ENCODE results near the gene N4BP2.
"Not testable (repeated sequence)": the region's sequence is repeated elsewhere in the genome, so short reads cannot be mapped to it uniquely, and the experiment has no call there.

The N4BP2 gene

DNA sequence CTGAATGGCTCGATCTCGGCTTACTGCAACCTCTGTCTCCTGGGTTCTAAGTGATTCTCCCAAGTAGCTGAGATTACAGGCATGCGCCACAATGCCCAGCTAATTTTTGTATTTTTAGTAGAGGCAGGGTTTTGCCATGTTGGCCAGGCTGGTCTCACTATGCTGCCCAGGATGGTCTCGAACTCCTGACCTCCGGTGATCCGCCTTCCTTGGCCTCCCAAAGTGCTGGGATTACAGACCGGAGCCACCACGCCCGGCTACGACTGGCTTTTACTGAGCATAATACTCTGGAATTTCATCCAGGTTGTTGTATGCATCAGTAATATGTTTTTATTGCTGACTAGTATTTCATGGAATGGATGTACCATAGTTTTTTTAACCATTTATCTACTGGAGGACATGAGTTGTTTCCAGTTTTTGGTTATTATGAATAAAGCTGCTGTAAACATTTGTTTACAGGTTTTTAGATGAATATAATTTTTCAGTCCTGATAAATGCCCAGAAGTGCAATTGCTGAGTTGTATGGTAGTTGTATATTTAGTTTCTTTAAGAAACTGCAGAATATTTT lies 31.2 kb downstream of the N4BP2 start:
- FAIRE-seq (no peak), DNase-seq (ENCODE audit: insufficient read length, low spot score) (no peak)
- TF ChIP-seq, protein P1, sequence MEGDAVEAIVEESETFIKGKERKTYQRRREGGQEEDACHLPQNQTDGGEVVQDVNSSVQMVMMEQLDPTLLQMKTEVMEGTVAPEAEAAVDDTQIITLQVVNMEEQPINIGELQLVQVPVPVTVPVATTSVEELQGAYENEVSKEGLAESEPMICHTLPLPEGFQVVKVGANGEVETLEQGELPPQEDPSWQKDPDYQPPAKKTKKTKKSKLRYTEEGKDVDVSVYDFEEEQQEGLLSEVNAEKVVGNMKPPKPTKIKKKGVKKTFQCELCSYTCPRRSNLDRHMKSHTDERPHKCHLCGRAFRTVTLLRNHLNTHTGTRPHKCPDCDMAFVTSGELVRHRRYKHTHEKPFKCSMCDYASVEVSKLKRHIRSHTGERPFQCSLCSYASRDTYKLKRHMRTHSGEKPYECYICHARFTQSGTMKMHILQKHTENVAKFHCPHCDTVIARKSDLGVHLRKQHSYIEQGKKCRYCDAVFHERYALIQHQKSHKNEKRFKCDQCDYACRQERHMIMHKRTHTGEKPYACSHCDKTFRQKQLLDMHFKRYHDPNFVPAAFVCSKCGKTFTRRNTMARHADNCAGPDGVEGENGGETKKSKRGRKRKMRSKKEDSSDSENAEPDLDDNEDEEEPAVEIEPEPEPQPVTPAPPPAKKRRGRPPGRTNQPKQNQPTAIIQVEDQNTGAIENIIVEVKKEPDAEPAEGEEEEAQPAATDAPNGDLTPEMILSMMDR (IDR thresholded peaks at IDR 0.05; ENCODE audit: insufficient read depth, missing control alignments): no peak

DNA sequence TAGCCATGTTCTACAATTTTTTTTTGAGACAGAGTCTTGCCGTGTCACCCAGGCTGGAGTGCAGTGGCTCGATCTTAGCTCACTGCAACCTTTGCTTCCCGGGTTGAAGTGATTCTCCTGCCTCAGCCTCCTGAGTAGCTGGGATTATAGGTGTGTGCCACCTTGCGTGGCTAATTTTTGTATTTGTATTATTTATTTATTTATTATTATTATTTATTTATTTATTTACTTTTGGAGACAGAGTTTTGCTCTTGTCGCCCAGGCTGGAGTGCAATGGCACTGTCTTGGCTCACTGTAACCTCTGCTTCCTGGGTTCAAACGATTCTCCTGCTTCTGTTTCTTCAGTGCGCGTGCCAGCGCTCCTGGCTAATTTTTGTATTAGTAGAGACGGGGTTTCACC lies 36.8 kb downstream of the N4BP2 start:
- DNase-seq (ENCODE audit: insufficient read length, low spot score); FAIRE-seq: not testable (repeated sequence)

DNA sequence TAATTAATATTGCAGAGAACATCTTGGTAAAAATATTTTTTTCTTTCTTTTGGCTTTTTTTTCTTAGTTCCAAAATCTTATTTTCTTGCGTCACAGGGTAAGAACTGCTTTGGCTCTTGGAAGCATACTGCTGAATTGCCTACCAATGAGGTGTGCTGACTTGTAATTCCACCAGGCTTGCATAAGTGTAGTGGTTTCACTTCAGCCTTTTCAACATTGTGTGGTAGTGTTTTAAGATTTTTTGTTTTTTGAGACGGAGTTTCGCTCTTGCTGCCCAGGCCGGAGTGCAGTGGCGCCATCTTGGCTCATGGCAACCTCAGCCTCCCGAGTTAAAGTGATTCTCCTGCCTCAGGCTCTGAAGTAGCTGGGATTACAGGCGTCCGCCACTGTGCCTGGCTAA lies 42.4 kb downstream of the N4BP2 start:
- TF ChIP-seq, protein P1 (IDR thresholded peaks at IDR 0.05; ENCODE audit: insufficient read depth, missing control alignments): no peak
- DNase-seq (ENCODE audit: insufficient read length, low spot score) (no peak), FAIRE-seq (no peak)

DNA sequence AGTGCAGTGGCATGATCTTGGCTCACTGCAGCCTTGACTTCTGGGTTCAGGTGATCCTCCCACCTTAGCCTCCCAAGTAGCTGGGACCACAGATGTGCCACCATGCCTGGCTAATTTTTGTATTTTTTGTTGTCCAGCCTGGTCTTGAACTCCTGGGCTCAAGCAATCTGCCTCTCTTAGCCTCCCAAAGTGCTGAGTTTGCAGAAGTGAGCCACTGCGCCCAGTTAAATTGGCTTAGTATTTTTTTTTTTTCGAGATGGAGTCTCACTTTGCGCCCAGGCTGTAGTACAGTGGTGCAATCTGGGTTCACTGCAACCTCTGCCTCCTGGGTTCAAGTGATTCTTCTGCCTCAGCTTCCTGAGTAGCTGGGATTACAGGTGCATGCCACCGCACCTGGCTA lies 50.5 kb downstream of the N4BP2 start:
- DNase-seq (ENCODE audit: insufficient read length, low spot score); FAIRE-seq: not testable (repeated sequence)

DNA sequence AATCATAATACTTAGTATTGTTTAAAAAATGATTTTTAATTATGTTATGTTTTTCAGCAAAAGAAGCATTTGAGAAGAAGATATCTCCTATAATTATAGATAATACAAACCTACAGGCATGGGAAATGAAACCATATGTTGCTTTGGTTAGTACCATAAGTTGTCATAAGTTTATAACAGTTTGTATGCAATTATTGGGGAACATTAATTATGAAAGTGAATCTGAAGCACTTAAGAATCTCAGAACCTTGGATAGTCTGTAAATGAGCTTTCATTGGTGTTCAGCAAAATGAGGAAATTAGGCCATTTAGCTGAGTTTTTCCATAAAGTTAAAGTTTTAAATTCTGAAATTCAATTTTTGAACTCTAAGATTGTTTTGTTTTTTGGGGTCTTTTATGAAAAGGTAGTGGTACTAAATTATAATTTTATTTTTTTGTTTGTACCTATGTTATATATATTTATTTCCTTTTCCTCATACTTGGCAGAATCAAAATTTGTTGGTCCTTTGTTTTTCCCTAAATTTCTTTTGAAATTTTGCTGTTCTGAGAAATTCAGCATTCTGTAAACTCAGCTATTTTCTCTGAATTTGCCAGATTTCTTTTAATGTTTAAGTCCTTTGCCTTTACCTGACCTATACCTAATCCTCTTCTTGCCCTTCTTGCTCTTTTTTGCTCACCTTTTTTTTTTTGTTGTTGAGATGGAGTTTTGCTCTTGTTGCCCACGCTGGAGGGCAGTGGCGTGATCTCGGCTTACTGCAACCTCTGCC lies 55.6 kb downstream of the N4BP2 start:
- no peak for FAIRE-seq
- TF ChIP-seq, protein P1 (IDR thresholded peaks at IDR 0.05; ENCODE audit: insufficient read depth, missing control alignments): no peak
- DNase-seq (ENCODE audit: insufficient read length, low spot score): no peak

DNA sequence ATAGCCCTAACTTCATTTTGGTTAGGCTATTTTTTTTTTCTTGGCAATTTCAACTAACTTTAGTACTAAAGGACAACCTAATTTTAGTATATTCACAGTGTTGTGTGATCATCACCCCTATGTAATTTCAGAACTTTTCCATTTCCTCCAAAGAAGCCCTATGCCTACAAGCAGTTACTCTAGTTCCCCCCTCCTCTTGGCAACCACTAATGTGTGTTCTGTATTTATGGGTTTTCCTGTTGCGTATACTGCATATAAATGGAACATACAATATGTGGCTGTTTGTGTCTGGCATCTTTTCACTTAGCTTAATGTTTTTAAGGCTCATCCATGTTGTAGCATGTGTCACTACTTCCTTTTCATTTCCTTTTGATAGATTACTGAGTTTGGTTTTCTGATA lies 57.6 kb downstream of the N4BP2 start:
- DNase-seq (ENCODE audit: insufficient read length, low spot score): no peak
- TF ChIP-seq, protein P1 (IDR thresholded peaks at IDR 0.05; ENCODE audit: insufficient read depth, missing control alignments): no peak
- peak; percentile 77 for FAIRE-seq

DNA sequence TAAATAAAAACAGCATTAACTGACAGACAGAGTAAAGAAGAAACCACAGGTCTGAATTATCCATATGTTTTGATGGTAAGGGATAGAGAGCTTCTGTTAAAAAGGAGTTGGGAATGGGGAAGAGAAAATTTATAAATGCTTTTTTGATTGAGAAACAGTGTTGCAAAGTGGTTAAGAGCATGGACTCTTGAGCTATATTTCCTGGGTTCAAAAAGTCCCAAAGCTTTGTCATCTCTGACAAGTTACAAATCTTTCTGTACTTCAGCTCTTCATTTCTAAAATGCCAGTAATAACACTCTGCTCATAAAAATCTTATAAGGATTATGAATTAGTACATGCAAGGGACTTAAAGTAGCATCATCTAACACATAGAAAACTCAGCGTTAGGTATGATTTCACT lies 62.2 kb downstream of the N4BP2 start:
- DNase-seq (ENCODE audit: insufficient read length, low spot score): no peak
- FAIRE-seq: no peak
- TF ChIP-seq, protein P1 (IDR thresholded peaks at IDR 0.05; ENCODE audit: insufficient read depth, missing control alignments): no peak

DNA sequence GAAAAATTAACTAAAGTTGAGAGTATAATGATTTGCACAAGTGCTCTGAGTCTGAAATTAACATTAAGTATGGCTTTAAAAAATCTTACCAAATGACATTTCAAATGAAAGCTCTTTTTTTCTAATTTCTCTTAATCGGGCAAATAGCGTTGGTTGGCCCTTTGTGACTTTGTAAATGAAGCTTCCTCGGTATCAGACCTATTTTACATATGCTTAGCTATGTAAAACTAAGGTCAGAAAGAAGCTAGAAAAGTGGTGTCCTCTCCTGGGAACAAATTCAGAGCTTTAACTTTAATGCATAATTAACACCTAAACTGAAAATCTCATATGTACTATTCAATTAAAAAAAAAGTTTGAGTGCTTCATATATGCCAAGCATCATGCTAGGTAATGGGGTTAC lies 62.7 kb downstream of the N4BP2 start:
- DNase-seq (ENCODE audit: insufficient read length, low spot score) (no peak), FAIRE-seq (no peak)
- TF ChIP-seq, protein P1 (IDR thresholded peaks at IDR 0.05; ENCODE audit: insufficient read depth, missing control alignments): no peak

All from D721Med (cell line).